PC-9 (cell line): ENCODE data around the gene INTS3.

Source experiments
- EZH2 ChIP-seq: fragments of 200-600 bp; sonication (generic); IDR thresholded peaks from 2 replicates; pipeline ENCODE4 v1.8.0; 2017; ENCODE audit warnings: antibody characterized with exemption, low read depth
- TF ChIP-seq, protein P1 (sequence below): fragments of 200-600 bp; sonication (generic); conservative IDR thresholded peaks from 2 replicates; pipeline ENCODE4 v1.6.1; 2017; ENCODE audit warnings: mixed run types, antibody characterized with exemption, mild to moderate bottlenecking, moderate library complexity

DNA sequence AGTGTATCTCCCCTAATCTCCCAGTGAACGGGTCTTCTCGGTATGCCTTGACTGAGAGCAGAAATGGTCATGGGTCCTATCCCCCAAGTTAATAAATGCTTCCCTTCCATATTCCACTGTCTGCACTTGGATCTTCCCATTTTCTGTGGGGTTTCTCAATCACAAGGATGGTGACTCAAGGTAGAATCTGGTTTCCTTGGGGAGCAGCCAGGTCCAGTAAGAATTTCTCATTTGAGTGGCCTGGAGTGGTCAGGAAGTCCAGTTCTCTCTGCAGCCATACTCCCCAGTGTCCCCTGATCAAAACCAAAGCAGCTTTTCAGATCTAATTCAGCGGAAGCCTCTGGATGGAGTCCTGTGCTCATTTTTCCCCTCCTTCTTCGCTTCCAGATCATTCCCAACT lies 32.6 kb downstream of the INTS3 start:
- TF ChIP-seq, protein P1, sequence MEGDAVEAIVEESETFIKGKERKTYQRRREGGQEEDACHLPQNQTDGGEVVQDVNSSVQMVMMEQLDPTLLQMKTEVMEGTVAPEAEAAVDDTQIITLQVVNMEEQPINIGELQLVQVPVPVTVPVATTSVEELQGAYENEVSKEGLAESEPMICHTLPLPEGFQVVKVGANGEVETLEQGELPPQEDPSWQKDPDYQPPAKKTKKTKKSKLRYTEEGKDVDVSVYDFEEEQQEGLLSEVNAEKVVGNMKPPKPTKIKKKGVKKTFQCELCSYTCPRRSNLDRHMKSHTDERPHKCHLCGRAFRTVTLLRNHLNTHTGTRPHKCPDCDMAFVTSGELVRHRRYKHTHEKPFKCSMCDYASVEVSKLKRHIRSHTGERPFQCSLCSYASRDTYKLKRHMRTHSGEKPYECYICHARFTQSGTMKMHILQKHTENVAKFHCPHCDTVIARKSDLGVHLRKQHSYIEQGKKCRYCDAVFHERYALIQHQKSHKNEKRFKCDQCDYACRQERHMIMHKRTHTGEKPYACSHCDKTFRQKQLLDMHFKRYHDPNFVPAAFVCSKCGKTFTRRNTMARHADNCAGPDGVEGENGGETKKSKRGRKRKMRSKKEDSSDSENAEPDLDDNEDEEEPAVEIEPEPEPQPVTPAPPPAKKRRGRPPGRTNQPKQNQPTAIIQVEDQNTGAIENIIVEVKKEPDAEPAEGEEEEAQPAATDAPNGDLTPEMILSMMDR, result no peak
- no peak for TF ChIP-seq EZH2
